CD14-positive monocyte (primary cell): ENCODE results near the gene DNAJC30. TPM values are rescaled to one million over a fixed set of nuclear protein-coding genes. Genes with fewer than 3 reads are reported as not detected.

Experiments used
- DNase-seq, 3 donors: peaks; one replicate each; pipeline ENCODE4 v3.0.0-alpha.2; 2011 to 2022
- H2AFZ ChIP-seq: 2 replicates; pipeline ENCODE4 v1.6.0; 2012; ENCODE audit warnings: mild to moderate bottlenecking, low read depth, low read length, inconsistent platforms; ENCODE audit not compliant: insufficient read depth, poor library complexity, severe bottlenecking
- H3K27ac ChIP-seq, 2 donors: 1 replicate in 1 of 2; 2 replicates in 1 of 2; pipeline ENCODE4 v1.5.1; 2012 to 2013; ENCODE audit warnings: low read length in 2 of 2, control low read depth in 1 of 2, inconsistent platforms in 1 of 2, low read depth in 1 of 2, mild to moderate bottlenecking in 1 of 2
- H3K27me3 ChIP-seq, 2 donors: one replicate each; pipeline versions ENCODE4 v1.6.0 to v1.6.1; 2011 to 2013; ENCODE audit warnings: low read length in 2 of 2; ENCODE audit not compliant: control insufficient read depth in 2 of 2, insufficient read depth in 2 of 2
- H3K36me3 ChIP-seq, 2 donors: replicated peaks in 1 of 2; 1 replicate in 1 of 2; 2 replicates in 1 of 2; pipeline versions ENCODE4 v1.5.1 to v1.6.1; 2012 to 2013; ENCODE audit warnings: low read length in 2 of 2, control low read depth in 1 of 2, inconsistent platforms in 1 of 2, mild to moderate bottlenecking in 1 of 2; ENCODE audit not compliant: insufficient read depth in 2 of 2, control insufficient read depth in 1 of 2
- H3K4me1 ChIP-seq, 2 donors: 1 replicate in 1 of 2; 2 replicates in 1 of 2; pipeline versions ENCODE4 v1.5.1 to v1.6.1; 2012 to 2013; ENCODE audit warnings: low read length in 2 of 2, control low read depth in 1 of 2, inconsistent platforms in 1 of 2, mild to moderate bottlenecking in 1 of 2, moderate library complexity in 1 of 2; ENCODE audit not compliant: insufficient read depth in 2 of 2, control insufficient read depth in 1 of 2
- H3K4me2 ChIP-seq: replicated peaks from 2 replicates; pipeline ENCODE3; 2012; ENCODE audit warnings: low read length, moderate library complexity, mild to moderate bottlenecking; ENCODE audit not compliant: poor library complexity, severe bottlenecking; ENCODE audit errors: extremely low read depth
- H3K4me3 ChIP-seq, 3 experiments: fragments of 200-600 bp in 1 of 3; sonication (generic) in 1 of 3; replicated peaks in 1 of 3; 1 replicate in 2 of 3; 2 replicates in 1 of 3; pipeline ENCODE4 v1.5.1; 2011 to 2013; ENCODE audit warnings: low read length in 3 of 3, mild to moderate bottlenecking in 3 of 3, control low read depth in 2 of 3, low read depth in 2 of 3, inconsistent platforms in 1 of 3, moderate library complexity in 1 of 3
- H3K79me2 ChIP-seq: 2 replicates; pipeline ENCODE4 v1.6.0; 2012; ENCODE audit warnings: mild to moderate bottlenecking, control low read depth, inconsistent platforms, low read length, moderate library complexity; ENCODE audit not compliant: insufficient read depth
- H3K9ac ChIP-seq: 2 replicates; pipeline ENCODE4 v1.6.0; 2017; ENCODE audit warnings: low read length, mild to moderate bottlenecking; ENCODE audit not compliant: insufficient read depth, poor library complexity, severe bottlenecking
- H3K9me3 ChIP-seq, 2 donors: replicated peaks in 1 of 2; 1 replicate in 1 of 2; 2 replicates in 1 of 2; pipeline versions ENCODE4 v1.5.1 to v1.6.1; 2012 to 2013; ENCODE audit warnings: low read length in 2 of 2, control low read depth in 1 of 2; ENCODE audit not compliant: control insufficient read depth in 1 of 2, insufficient read depth in 1 of 2
- H4K20me1 ChIP-seq: 2 replicates; pipeline ENCODE4 v1.6.0; 2012; ENCODE audit warnings: mild to moderate bottlenecking, low read length, control low read depth, moderate library complexity; ENCODE audit not compliant: insufficient read depth
- H3K27ac Mint-ChIP-seq, 7 donors: one replicate each; pipeline ENCODE4 v1.8.0; 2020; ENCODE audit warnings: mild to moderate bottlenecking in 7 of 7, mixed read lengths in 7 of 7, moderate library complexity in 6 of 7, inconsistent platforms in 2 of 7
- H3K27me3 Mint-ChIP-seq, 3 donors: one replicate each; pipeline ENCODE4 v1.8.0; 2021 to 2022; ENCODE audit warnings: low read depth in 3 of 3, mild to moderate bottlenecking in 3 of 3, mixed read lengths in 3 of 3, moderate library complexity in 3 of 3, inconsistent platforms in 1 of 3
- H3K36me3 Mint-ChIP-seq, 2 donors: one replicate each; pipeline ENCODE4 v1.8.0; 2020; ENCODE audit warnings: mixed read lengths in 2 of 2, inconsistent platforms in 1 of 2, mild to moderate bottlenecking in 1 of 2
- H3K4me1 Mint-ChIP-seq: one replicate; pipeline ENCODE4 v1.8.0; 2020; ENCODE audit warnings: mild to moderate bottlenecking, mixed read lengths
- H3K4me3 Mint-ChIP-seq, 2 donors: one replicate each; pipeline ENCODE4 v1.8.0; 2020; ENCODE audit warnings: mild to moderate bottlenecking in 2 of 2, mixed read lengths in 2 of 2, moderate library complexity in 1 of 2
- H3K9me3 Mint-ChIP-seq, 7 donors: one replicate each; pipeline ENCODE4 v1.8.0; 2020 to 2022; ENCODE audit warnings: mixed read lengths in 7 of 7, mild to moderate bottlenecking in 6 of 7, moderate library complexity in 6 of 7, inconsistent platforms in 2 of 7
- WGBS: methylation state at CpG from one replicate; pipeline ENCODE4 v1.1.5; 2013; ENCODE audit warnings: missing lambda C conversion rate; ENCODE audit not compliant: insufficient coverage; 5-methylcytosine and 5-hydroxymethylcytosine counted together
- intact Hi-C, 2 donors: fragments of 100-400 bp; cut with micrococcal nuclease; formaldehyde crosslinking; loops; one replicate each; pipeline versions ENCODE4 v1.15.0 to v1.15.1; 2023
- polyA plus RNA-seq, 3 donors: library from polyadenylated mRNA; depleted of rRNA in 1 of 3; unstranded in 2 of 3; stranded (reverse) in 1 of 3; fragments of 300-500 nt in 2 of 3; fragments of >200 nt in 1 of 3; fragmentation: Illumina TruSeq in 2 of 3; gene quantifications; 1 replicate in 2 of 3; 2 replicates in 1 of 3; pipeline ENCODE4 v1.2.3, GENCODE V29; 2012 to 2021
- TF ChIP-seq, protein P1 (sequence below): fragments of 200-600 bp; IDR thresholded peaks from one replicate; pipeline ENCODE4 v1.8.0; 2022; ENCODE audit warnings: antibody characterized with exemption, mild to moderate bottlenecking

Gene DNAJC30
- polyA plus RNA-seq, 3 donors, result 2.4 to 5.2 (median 3.2) TPM

DNA sequence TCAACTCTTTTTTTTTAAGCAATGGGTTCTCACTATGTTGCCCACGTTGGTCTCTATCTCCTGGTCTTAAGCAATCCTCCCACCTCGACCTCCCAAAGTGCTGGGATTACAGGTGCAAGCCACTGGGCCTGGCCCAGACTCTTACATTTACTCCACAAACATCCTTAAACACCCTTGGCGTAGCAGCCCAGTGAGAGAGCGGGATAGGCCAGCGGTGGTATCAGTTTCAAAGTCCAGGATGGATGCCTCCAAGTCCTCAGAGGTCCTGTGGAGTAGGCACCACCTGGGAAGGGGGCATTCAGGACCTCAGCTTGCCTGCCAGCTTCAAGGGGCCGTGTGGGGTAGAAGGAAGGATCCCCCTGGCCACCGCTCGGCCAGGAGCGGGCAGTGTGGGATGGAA is 33.7 kb downstream of the DNAJC30 start:
- DNase-seq, result no peak
- no peak overlapping the region for H2AFZ ChIP-seq
- Mint-ChIP-seq H3K27ac (no peak overlapping the region), H3K27me3 (peaks cover 63 to 87% (median 70%) of the 10 kb centered on the region in 3 donors), H3K36me3 (peaks cover 0 to 2% of the 10 kb centered on the region in 2 donors), H3K4me1 (peaks cover 18% of the 10 kb centered on the region), H3K9me3 (peaks cover 0 to 5% (median 0%) of the 10 kb centered on the region in 7 donors), H3K4me3 (peak overlapping the region; percentile 31 to 76)
- H3K27me3 ChIP-seq, result peaks cover 31 to 63% of the 10 kb centered on the region in 2 donors
- H3K79me2 ChIP-seq, result no peaks in the 10 kb centered on the region
- H3K36me3 ChIP-seq, result no peaks in the 10 kb centered on the region
- peaks cover 3 to 8% of the 10 kb centered on the region in 2 donors for H3K4me1 ChIP-seq
- H3K4me2 ChIP-seq, result no peak overlapping the region
- H3K27ac ChIP-seq, result no peak overlapping the region
- TF ChIP-seq, protein P1, sequence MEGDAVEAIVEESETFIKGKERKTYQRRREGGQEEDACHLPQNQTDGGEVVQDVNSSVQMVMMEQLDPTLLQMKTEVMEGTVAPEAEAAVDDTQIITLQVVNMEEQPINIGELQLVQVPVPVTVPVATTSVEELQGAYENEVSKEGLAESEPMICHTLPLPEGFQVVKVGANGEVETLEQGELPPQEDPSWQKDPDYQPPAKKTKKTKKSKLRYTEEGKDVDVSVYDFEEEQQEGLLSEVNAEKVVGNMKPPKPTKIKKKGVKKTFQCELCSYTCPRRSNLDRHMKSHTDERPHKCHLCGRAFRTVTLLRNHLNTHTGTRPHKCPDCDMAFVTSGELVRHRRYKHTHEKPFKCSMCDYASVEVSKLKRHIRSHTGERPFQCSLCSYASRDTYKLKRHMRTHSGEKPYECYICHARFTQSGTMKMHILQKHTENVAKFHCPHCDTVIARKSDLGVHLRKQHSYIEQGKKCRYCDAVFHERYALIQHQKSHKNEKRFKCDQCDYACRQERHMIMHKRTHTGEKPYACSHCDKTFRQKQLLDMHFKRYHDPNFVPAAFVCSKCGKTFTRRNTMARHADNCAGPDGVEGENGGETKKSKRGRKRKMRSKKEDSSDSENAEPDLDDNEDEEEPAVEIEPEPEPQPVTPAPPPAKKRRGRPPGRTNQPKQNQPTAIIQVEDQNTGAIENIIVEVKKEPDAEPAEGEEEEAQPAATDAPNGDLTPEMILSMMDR, result no peak
- no peak overlapping the region for H3K9ac ChIP-seq
- H3K9me3 ChIP-seq, result peaks cover 0 to 10% of the 10 kb centered on the region in 2 donors
- H3K4me3 ChIP-seq, result no peak overlapping the region
- intact Hi-C loops, result no loop called here
- 38% methylated on average over 4 of the region's 9 CpGs for WGBS
- no peaks in the 10 kb centered on the region for H4K20me1 ChIP-seq

DNA sequence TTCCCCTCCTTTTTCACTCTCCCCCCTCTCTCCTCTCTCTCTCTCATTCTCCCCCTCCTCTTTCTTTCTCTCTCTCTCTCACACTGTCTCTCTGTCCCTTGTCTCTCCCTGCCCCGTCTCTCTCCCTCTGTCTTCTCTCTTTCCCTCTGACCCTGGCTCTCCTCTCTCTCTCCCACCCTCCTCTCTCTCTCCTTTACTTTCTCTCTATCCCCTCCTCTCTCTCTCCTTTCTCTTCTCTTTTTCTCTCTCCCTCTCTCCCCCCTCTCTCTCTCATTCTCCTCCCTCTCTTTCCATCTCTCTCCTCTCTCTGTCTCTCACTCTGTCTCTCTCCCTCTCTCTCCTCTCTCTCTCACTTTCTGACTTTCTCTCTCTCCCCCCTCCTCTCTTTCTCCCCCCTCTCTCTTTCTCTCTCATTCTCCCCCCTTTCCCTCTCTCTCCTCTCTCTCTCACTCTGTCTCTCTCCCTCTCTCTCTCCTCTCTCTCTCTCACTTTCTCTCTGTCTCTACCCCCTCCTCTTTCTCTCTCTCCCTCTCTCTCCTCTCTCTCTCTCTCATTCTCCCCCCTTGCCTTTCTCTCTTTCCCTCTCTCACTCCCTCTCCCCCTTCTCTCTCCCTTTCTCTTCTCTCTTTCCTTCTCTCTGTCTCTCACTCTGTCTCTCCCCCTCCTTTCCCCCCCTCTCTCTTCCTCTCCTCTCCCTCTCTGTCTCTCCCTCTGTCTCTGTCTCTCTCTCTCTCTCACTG is 34.5 kb downstream of the DNAJC30 start:
- Mint-ChIP-seq H3K36me3 (peaks cover 0 to 2% of the 10 kb centered on the region in 2 donors), H3K4me3 (peak overlapping the region in 1 of 2 donors; percentile 86), H3K27ac (no peak overlapping the region), H3K4me1 (peaks cover 18% of the 10 kb centered on the region), H3K9me3 (peaks cover 0 to 5% (median 0%) of the 10 kb centered on the region in 7 donors), H3K27me3 (peaks cover 68 to 90% (median 77%) of the 10 kb centered on the region in 3 donors)
- TF ChIP-seq, protein P1, result no peak
- 63% methylated on average over 1 of the region's 1 CpG for WGBS
- Histone ChIP-seq H3K9me3 (peaks cover 0 to 10% of the 10 kb centered on the region in 2 donors), H3K27ac (no peak overlapping the region), H3K79me2 (no peaks in the 10 kb centered on the region), H3K27me3 (peaks cover 31 to 70% of the 10 kb centered on the region in 2 donors), H3K4me1 (peaks cover 3 to 8% of the 10 kb centered on the region in 2 donors), H3K4me2 (no peak overlapping the region), H3K4me3 (no peak overlapping the region), H4K20me1 (no peaks in the 10 kb centered on the region), H3K9ac (no peak overlapping the region), H2AFZ (no peak overlapping the region), H3K36me3 (no peaks in the 10 kb centered on the region)
- intact Hi-C loops, result no loop called here
- no peak for DNase-seq
